ENCODE measurements around the gene AGBL4.

DNA sequence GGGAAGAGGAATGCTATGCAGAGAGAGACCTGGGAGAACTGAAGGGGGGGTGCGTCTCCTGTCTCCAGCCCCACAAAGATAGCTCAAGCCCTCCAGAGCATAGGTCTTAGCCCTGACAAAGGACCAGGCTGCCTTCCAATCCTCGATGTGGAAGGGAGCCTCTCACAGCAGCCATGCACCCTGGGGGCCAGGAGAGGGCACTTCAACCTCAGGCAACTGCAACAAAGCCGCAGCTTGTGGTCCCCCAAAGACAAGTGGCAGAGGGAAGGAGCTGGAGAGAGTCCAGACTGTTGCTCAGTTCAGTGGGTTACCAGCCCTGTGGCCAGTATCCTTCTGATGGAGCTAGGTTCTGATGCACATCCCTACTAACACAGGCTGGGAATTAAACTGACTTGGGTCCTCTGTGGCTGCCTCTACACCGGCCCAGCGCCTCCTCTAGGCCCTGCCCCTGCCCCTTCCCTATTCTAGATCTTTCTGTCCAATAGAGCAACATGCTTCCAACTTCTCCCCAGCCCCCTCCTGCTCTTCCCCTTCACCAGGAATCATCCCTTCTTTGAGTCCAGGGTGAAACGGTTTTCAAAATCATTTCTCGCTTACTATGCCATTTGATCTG is 1451.0 kb downstream of the AGBL4 start:
- TF ChIP-seq EZH2 (IDR thresholded peaks at IDR 0.05) = no peak
- no peak for TF ChIP-seq POLR2AphosphoS5 (IDR thresholded peaks at IDR 0.05; ENCODE audit: borderline replicate concordance, low read depth, low read length)
- TF ChIP-seq FOXP2 (optimal IDR thresholded peaks at IDR 0.05; ENCODE audit: control extremely low read depth, extremely low read length, insufficient read depth) = no peak

All from SK-N-MC (cell line).